Measurements from ENCODE around the gene PID1. TPM values are rescaled to one million over a fixed set of nuclear protein-coding genes. Genes with fewer than 3 reads are reported as not detected.

PID1 gene
- total RNA-seq, 1 experiment from 2014 or later: 0.31 TPM

GRCh38 chr2:229296016-229296415, 24.9 kb upstream of the PID1 start:
- Mint-ChIP-seq H3K36me3 (ENCODE audit: insufficient read depth, unreplicated experiment) (no peaks in the 10 kb centered on the region), H3K9me3 (ENCODE audit: low read depth, unreplicated experiment) (peaks cover 2% of the 10 kb centered on the region), H3K4me1 (ENCODE audit: low read depth, unreplicated experiment) (peaks cover 22% of the 10 kb centered on the region), H3K27ac (ENCODE audit: unreplicated experiment) (no peak overlapping the region), H3K27me3 (ENCODE audit: unreplicated experiment) (no peaks in the 10 kb centered on the region), H3K4me3 (ENCODE audit: low read depth, unreplicated experiment) (no peak overlapping the region)
- BruUV-seq (replicated peaks): no TSS peak
- DNase-seq: no peak
- CTCF ChIA-PET: no interaction called here
- TF ChIP-seq CTCF (IDR thresholded peaks at IDR 0.05; ENCODE audit: unreplicated experiment): no peak
- intact Hi-C loops (cut with micrococcal nuclease; ENCODE audit: unreplicated experiment): no loop called here

- H3K27ac Mint-ChIP-seq (ENCODE audit: unreplicated experiment): no peak overlapping the region
- no TSS peak for BruUV-seq (replicated peaks)
Measured at GRCh38 chr2:229287823-229288222, 16.7 kb upstream of the PID1 start.

GRCh38 chr2:229282758-229283546, 11.9 kb upstream of the PID1 start:
- Mint-ChIP-seq H3K9me3 (ENCODE audit: low read depth, unreplicated experiment) (no peaks in the 10 kb centered on the region), H3K27me3 (ENCODE audit: unreplicated experiment) (no peaks in the 10 kb centered on the region), H3K4me1 (ENCODE audit: low read depth, unreplicated experiment) (no peaks in the 10 kb centered on the region), H3K27ac (ENCODE audit: unreplicated experiment) (no peak overlapping the region), H3K36me3 (ENCODE audit: insufficient read depth, unreplicated experiment) (no peaks in the 10 kb centered on the region), H3K4me3 (ENCODE audit: low read depth, unreplicated experiment) (no peak overlapping the region)
- no peak for TF ChIP-seq CTCF (IDR thresholded peaks at IDR 0.05; ENCODE audit: unreplicated experiment)
- DNase-seq: no peak
- CTCF ChIA-PET: interaction anchor here (0.8 kb wide), 1 partner anchor 9 kb away, joined by 3 read pairs; no protein-coding TSS in a partner anchor
- intact Hi-C loops (cut with micrococcal nuclease; ENCODE audit: unreplicated experiment): no loop called here
- BruUV-seq (replicated peaks): no TSS peak

More at GRCh38 chr2:229287823-229288222, 16.7 kb upstream of the PID1 start:
- intact Hi-C loops (cut with micrococcal nuclease; ENCODE audit: unreplicated experiment): no loop called here
- Mint-ChIP-seq H3K36me3 (ENCODE audit: insufficient read depth, unreplicated experiment) (no peaks in the 10 kb centered on the region), H3K4me1 (ENCODE audit: low read depth, unreplicated experiment) (no peaks in the 10 kb centered on the region), H3K9me3 (ENCODE audit: low read depth, unreplicated experiment) (peaks cover 7% of the 10 kb centered on the region), H3K4me3 (ENCODE audit: low read depth, unreplicated experiment) (no peak overlapping the region), H3K27me3 (ENCODE audit: unreplicated experiment) (no peaks in the 10 kb centered on the region)
- CTCF ChIA-PET: no interaction called here
- no peak for TF ChIP-seq CTCF (IDR thresholded peaks at IDR 0.05; ENCODE audit: unreplicated experiment)
- DNase-seq: no peak

- no peak for DNase-seq
- no peaks in the 10 kb centered on the region for H3K4me1 Mint-ChIP-seq (ENCODE audit: low read depth, unreplicated experiment)
- no peak overlapping the region for H3K27ac Mint-ChIP-seq (ENCODE audit: unreplicated experiment)
- BruUV-seq (replicated peaks): no TSS peak
- no peaks in the 10 kb centered on the region for H3K27me3 Mint-ChIP-seq (ENCODE audit: unreplicated experiment)
- no peaks in the 10 kb centered on the region for H3K36me3 Mint-ChIP-seq (ENCODE audit: insufficient read depth, unreplicated experiment)
- no peak overlapping the region for H3K4me3 Mint-ChIP-seq (ENCODE audit: low read depth, unreplicated experiment)
- CTCF ChIA-PET: no interaction called here
- TF ChIP-seq CTCF (IDR thresholded peaks at IDR 0.05; ENCODE audit: unreplicated experiment): no peak
- intact Hi-C loops (cut with micrococcal nuclease; ENCODE audit: unreplicated experiment): no loop called here
- H3K9me3 Mint-ChIP-seq (ENCODE audit: low read depth, unreplicated experiment): no peaks in the 10 kb centered on the region
Measured at GRCh38 chr2:229279516-229279915, 8.4 kb upstream of the PID1 start.

Measured in Calu3 (cell line).